Thyroid gland (tissue), 4 donors: ENCODE results near the gene NDUFB8. TPM values are rescaled to one million over a fixed set of nuclear protein-coding genes. Genes with fewer than 3 reads are reported as not detected.

Source experiments
- DNase-seq, 2 donors: peaks; one replicate each; pipeline ENCODE4 v3.0.0-alpha.2; 2019
- H3K27ac ChIP-seq, 3 donors: fragments of 200-600 bp; sonication (generic); 1 replicate in 2 of 3; 2 replicates in 1 of 3; pipeline ENCODE4 v1.5.1; 2016 to 2019; ENCODE audit warnings: mild to moderate bottlenecking in 1 of 3, moderate library complexity in 1 of 3
- H3K27me3 ChIP-seq: fragments of 200-600 bp; sonication (generic); one replicate; pipeline ENCODE4 v1.5.1; 2019
- H3K36me3 ChIP-seq, 2 donors: fragments of 200-600 bp; sonication (generic); one replicate each; pipeline ENCODE4 v1.5.1; 2016 to 2019
- H3K4me1 ChIP-seq, 2 donors: fragments of 200-600 bp; sonication (generic); one replicate each; pipeline ENCODE4 v1.5.1; 2017 to 2019
- H3K4me3 ChIP-seq, 3 donors: fragments of 200-600 bp; sonication (generic); replicated peaks in 1 of 3; 1 replicate in 2 of 3; 2 replicates in 1 of 3; pipeline ENCODE4 v1.5.1; 2016; ENCODE audit warnings: mild to moderate bottlenecking in 1 of 3
- H3K9me3 ChIP-seq: fragments of 200-600 bp; sonication (generic); one replicate; pipeline ENCODE4 v1.5.1; 2017
- POLR2A ChIP-seq, 2 donors: fragments of 450-650 bp; IDR thresholded peaks; one replicate each; pipeline ENCODE4 v1.6.1; 2017; ENCODE audit warnings: antibody characterized with exemption in 2 of 2, mild to moderate bottlenecking in 2 of 2, moderate library complexity in 1 of 2
- WGBS, 2 donors: methylation state at CpG; one replicate each; pipeline ENCODE4 v1.1.5; 2017; 5-methylcytosine and 5-hydroxymethylcytosine counted together
- intact Hi-C: fragments of 100-400 bp; cut with DNase I; formaldehyde crosslinking; loops from one replicate; pipeline ENCODE4 v1.15.1; 2023
- total RNA-seq, 4 donors: library from RNA; depleted of rRNA; stranded (reverse); fragments of >200 nt; gene quantifications; one replicate each; pipeline ENCODE4 v1.2.3, GENCODE V29; 2016
- TF ChIP-seq, protein P1 (sequence below), 6 experiments: fragments of 200-600 bp in 3 of 6; fragments of 450-650 bp in 3 of 6; sonication (generic) in 3 of 6; IDR thresholded peaks; one replicate each; pipeline ENCODE4 v1.5.1; 2016 to 2019; ENCODE audit warnings: antibody characterized with exemption in 6 of 6, mild to moderate bottlenecking in 2 of 6, inconsistent platforms in 1 of 6, moderate library complexity in 1 of 6

NDUFB8 gene
- total RNA-seq, 4 donors from 2014 or later = 164 to 339 (median 209) TPM

DNA sequence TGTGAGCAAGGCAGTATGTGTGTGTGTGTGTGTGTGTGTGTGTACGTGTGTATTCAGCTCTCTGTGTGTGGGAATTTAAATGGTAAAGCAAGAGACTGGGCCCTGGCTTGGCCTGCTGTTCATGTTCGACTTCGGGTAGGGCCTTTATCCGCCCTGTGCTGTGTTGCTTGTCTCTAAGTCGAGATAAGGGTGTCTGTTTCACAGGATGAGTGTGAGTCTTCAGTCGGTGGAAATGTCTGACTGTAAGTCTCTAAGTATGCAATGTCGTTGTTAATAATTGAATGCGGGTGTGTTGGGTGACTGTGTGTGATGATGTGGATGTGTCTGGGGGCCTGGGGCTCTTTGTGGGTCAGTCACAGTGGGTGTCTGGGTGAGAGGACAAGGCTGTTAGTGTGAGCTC, 40.8 kb upstream of the NDUFB8 start:
- H3K4me3 ChIP-seq = no peak overlapping the region
- no peaks in the 10 kb centered on the region for H3K36me3 ChIP-seq
- H3K27me3 ChIP-seq = peaks cover 3% of the 10 kb centered on the region

DNA sequence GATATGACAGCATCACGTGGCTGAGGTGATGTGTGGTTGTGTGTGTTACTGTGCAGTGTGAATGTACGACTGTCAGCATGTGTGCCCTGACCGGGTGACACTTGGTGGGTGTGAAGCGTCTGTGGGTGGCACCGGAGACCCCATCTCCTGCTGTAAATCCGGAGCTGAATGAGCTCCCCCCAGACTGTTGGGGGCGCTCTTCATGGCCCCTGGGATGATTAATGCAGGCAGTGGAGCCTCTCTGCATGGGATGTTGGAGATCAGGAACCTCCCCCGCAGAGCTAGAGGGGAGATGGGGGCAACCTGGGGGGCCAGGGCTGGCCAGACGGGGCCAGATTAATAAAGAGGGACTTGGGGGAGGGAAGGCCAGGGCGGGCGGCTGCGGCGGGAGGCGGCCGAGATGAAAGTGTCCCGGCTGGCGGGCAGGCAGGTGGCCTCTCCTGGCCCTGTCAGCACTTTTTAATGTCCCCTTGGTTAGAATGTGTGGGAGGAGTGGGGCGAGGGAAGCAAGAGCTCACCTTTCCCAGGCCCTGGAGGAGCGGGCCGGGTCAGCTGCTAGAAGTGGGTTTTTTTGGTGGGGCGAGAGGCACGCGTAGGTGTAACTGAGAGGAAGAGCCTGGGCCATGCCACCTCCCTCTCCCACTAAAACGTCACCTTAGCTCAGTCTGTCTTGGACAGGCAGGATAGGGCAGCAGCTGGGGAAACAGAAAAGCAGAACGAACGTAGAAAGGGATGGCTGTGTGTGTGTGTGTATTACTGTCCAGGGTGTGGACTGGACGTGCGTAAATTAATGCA, 40.2 kb upstream of the NDUFB8 start:
- no peak for TF ChIP-seq POLR2A (IDR thresholded peaks at IDR 0.05)
- TF ChIP-seq, protein P1, sequence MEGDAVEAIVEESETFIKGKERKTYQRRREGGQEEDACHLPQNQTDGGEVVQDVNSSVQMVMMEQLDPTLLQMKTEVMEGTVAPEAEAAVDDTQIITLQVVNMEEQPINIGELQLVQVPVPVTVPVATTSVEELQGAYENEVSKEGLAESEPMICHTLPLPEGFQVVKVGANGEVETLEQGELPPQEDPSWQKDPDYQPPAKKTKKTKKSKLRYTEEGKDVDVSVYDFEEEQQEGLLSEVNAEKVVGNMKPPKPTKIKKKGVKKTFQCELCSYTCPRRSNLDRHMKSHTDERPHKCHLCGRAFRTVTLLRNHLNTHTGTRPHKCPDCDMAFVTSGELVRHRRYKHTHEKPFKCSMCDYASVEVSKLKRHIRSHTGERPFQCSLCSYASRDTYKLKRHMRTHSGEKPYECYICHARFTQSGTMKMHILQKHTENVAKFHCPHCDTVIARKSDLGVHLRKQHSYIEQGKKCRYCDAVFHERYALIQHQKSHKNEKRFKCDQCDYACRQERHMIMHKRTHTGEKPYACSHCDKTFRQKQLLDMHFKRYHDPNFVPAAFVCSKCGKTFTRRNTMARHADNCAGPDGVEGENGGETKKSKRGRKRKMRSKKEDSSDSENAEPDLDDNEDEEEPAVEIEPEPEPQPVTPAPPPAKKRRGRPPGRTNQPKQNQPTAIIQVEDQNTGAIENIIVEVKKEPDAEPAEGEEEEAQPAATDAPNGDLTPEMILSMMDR (IDR thresholded peaks at IDR 0.05) = no peak
- WGBS, 2 donors = 16 to 19% methylated on average over 23 to 27 of the region's 28 CpGs
- no peak for DNase-seq
- Histone ChIP-seq H3K27me3 (peaks cover 3% of the 10 kb centered on the region), H3K4me3 (no peak overlapping the region), H3K4me1 (no peaks in the 10 kb centered on the region), H3K27ac (no peak overlapping the region), H3K36me3 (no peaks in the 10 kb centered on the region), H3K9me3 (no peaks in the 10 kb centered on the region)
- intact Hi-C loops = no loop called here

More for the DNA sequence above, 40.8 kb upstream of the NDUFB8 start:
- no peak for TF ChIP-seq POLR2A (IDR thresholded peaks at IDR 0.05)
- TF ChIP-seq, protein P1 (IDR thresholded peaks at IDR 0.05) = no peak
- Histone ChIP-seq H3K9me3 (no peaks in the 10 kb centered on the region), H3K4me1 (no peaks in the 10 kb centered on the region), H3K27ac (no peak overlapping the region)
- 65 to 66% methylated on average over 8 of the region's 8 CpGs for WGBS, 2 donors
- intact Hi-C loops = no loop called here
- no peak for DNase-seq

DNA sequence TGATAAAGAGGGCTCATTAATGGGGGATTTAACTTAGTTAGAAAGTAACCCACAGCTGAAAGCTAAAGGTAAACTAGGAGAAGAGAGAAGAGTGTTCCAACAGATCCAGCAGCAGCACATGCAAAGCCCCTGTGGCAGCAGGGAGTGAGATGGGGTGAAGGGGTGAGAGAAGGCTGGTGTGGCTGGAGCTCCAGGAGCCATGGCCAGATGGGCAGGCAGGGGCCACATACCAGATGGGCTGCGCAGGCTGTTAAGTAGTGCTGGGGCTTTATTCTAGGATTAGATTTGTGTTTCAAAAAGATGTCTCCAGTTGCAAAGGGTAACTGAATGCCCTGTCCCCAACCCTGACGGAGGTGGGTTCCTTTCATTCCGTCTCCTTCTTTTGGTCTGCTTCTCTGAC, 39.2 kb upstream of the NDUFB8 start:
- Histone ChIP-seq H3K4me3 (no peak overlapping the region), H3K27ac (no peak overlapping the region), H3K36me3 (no peaks in the 10 kb centered on the region), H3K4me1 (no peaks in the 10 kb centered on the region), H3K9me3 (no peaks in the 10 kb centered on the region), H3K27me3 (peaks cover 3% of the 10 kb centered on the region)
- no peak for DNase-seq
- TF ChIP-seq, protein P1 (IDR thresholded peaks at IDR 0.05) = no peak
- no peak for TF ChIP-seq POLR2A (IDR thresholded peaks at IDR 0.05)
- WGBS, 2 donors = 77 to 79% methylated on average over 3 of the region's 3 CpGs
- intact Hi-C loops = no loop called here

DNA sequence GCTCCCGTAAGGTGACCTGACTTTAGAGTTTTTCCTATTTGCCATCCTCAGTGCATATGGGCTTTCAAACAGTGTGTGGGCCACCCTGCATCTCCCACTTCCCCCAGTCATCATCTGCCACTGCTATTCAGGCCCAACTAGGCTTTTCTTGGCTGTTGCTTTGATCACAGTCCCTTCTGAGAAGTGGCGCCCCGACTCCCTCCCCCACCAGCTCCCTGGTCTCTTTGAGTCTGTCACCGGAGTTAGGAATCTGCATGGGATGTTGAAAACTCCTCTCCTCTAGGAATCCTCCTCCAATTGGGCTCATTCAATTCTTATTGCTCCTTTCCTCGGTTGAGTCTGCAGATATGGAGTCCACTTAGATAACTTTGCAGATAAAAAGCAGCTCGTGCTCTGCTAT, 38.2 kb upstream of the NDUFB8 start:
- intact Hi-C loops = no loop called here
- Histone ChIP-seq H3K36me3 (no peaks in the 10 kb centered on the region), H3K4me1 (peaks cover 0 to under 1% of the 10 kb centered on the region in 2 donors), H3K9me3 (no peaks in the 10 kb centered on the region), H3K27me3 (peaks cover 3% of the 10 kb centered on the region), H3K4me3 (no peak overlapping the region), H3K27ac (no peak overlapping the region)
- 25 to 26% methylated on average over 6 of the region's 6 CpGs for WGBS, 2 donors
- DNase-seq = no peak
- TF ChIP-seq, protein P1 (IDR thresholded peaks at IDR 0.05) = no peak
- no peak for TF ChIP-seq POLR2A (IDR thresholded peaks at IDR 0.05)

DNA sequence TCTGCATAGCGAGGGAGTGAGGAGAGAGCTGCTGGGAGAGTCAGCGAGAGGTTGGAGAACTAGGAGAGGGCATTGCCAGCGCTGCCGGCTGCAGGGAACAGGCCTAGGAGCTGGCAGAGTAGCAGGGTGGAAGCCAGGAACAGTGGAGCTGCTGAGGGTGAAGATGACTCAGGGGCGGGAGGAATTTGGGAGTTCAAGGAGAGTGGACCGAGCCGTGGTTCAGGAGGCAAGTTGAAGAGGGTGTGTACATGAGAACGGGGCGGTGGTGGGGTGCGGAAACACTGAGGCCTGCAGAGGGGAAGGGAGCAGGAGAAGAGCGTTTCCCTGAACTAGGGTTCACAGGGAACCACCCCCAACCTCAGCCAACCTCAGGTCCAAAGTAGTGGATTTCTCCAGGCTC, 37.6 kb upstream of the NDUFB8 start:
- no peak overlapping the region for H3K27ac ChIP-seq
- TF ChIP-seq, protein P1 (IDR thresholded peaks at IDR 0.05) = no peak
- TF ChIP-seq POLR2A (IDR thresholded peaks at IDR 0.05) = no peak
- intact Hi-C loops = no loop called here
- no peak for DNase-seq
- no peaks in the 10 kb centered on the region for H3K9me3 ChIP-seq
- H3K4me1 ChIP-seq = peaks cover 3 to 6% of the 10 kb centered on the region in 2 donors
- H3K4me3 ChIP-seq = no peak overlapping the region
- H3K27me3 ChIP-seq = peaks cover 9% of the 10 kb centered on the region
- H3K36me3 ChIP-seq = no peaks in the 10 kb centered on the region
- 41 to 43% methylated on average over 11 of the region's 11 CpGs for WGBS, 2 donors
